Thyroid gland (tissue), 4 donors: ENCODE results near the gene ARHGAP24.

Source experiments
- POLR2A ChIP-seq, 2 donors: fragments of 450-650 bp; IDR thresholded peaks; one replicate each; pipeline ENCODE4 v1.6.1; 2017; ENCODE audit warnings: antibody characterized with exemption in 2 of 2, mild to moderate bottlenecking in 2 of 2, moderate library complexity in 1 of 2
- TF ChIP-seq, protein P1 (sequence below), 6 experiments: fragments of 200-600 bp in 3 of 6; fragments of 450-650 bp in 3 of 6; sonication (generic) in 3 of 6; IDR thresholded peaks; one replicate each; pipeline ENCODE4 v1.5.1; 2016 to 2019; ENCODE audit warnings: antibody characterized with exemption in 6 of 6, mild to moderate bottlenecking in 2 of 6, inconsistent platforms in 1 of 6, moderate library complexity in 1 of 6

GRCh38 chr4:85426366-85426765, 48.6 kb upstream of the ARHGAP24 start:
- TF ChIP-seq, protein P1, sequence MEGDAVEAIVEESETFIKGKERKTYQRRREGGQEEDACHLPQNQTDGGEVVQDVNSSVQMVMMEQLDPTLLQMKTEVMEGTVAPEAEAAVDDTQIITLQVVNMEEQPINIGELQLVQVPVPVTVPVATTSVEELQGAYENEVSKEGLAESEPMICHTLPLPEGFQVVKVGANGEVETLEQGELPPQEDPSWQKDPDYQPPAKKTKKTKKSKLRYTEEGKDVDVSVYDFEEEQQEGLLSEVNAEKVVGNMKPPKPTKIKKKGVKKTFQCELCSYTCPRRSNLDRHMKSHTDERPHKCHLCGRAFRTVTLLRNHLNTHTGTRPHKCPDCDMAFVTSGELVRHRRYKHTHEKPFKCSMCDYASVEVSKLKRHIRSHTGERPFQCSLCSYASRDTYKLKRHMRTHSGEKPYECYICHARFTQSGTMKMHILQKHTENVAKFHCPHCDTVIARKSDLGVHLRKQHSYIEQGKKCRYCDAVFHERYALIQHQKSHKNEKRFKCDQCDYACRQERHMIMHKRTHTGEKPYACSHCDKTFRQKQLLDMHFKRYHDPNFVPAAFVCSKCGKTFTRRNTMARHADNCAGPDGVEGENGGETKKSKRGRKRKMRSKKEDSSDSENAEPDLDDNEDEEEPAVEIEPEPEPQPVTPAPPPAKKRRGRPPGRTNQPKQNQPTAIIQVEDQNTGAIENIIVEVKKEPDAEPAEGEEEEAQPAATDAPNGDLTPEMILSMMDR (IDR thresholded peaks at IDR 0.05): no peak
- TF ChIP-seq POLR2A (IDR thresholded peaks at IDR 0.05): no peak
